ENCODE measurements around the gene CXCR6. TPM values are rescaled to one million over a fixed set of nuclear protein-coding genes. Genes with fewer than 3 reads are reported as not detected.
"Not testable (repeated sequence)": the region's sequence is repeated elsewhere in the genome, so short reads cannot be mapped to it uniquely, and the experiment has no call there.

The CXCR6 gene
- total and polyA plus RNA-seq, 2 of the 8 experiments (the other 6 are each of a cell fraction or from before 2014, with no cell fraction given), result not detected

DNA sequence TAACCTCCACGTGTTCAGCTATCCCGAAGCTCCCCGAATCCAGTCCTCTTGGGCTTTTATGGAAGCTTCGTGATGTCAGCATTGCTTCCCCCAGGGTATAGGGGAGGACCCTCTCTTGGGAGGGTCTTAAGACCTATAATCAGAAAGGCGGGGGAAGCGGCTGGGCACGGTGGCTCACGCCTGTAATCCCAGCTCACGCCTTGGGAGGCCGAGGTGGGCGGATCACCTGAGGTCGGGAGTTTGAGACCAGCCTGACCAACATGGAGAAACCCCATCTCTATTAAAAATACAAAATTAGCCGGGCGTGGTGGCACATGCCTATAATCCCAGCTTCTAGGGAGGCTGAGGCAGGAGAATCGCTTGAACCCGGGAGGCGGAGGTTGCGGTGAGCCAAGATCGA is 54.2 kb downstream of the CXCR6 start:
- H3K79me1 ChIP-seq (ENCODE audit: low read depth, low read length); H3K4me2 ChIP-seq (ENCODE audit: insufficient read depth in 1 of 2, low read depth in 2 of 2, low read length in 2 of 2); H3K9me3 ChIP-seq (ENCODE audit: insufficient read depth in 2 of 2, low read depth in 1 of 2, low read length in 1 of 2); H3K18ac ChIP-seq (ENCODE audit: extremely low read depth, low read length); H3K14ac ChIP-seq (ENCODE audit: insufficient read length); H2AK5ac ChIP-seq (ENCODE audit: low read depth, low read length); H2BK5ac ChIP-seq (ENCODE audit: low read depth, low read length); H2BK15ac ChIP-seq (ENCODE audit: low read length); H3K23ac ChIP-seq (ENCODE audit: insufficient read length); H3K56ac ChIP-seq (replicated peaks; ENCODE audit: insufficient read length, low read depth, low read length); H3K27ac ChIP-seq (ENCODE audit: low read depth, low read length); FAIRE-seq; H2BK120ac ChIP-seq (replicated peaks; ENCODE audit: low read depth, low read length); H2BK12ac ChIP-seq (ENCODE audit: low read depth, low read length); H3K4me3 ChIP-seq (ENCODE audit: extremely low read depth in 1 of 4, insufficient read depth in 2 of 4, low read depth in 3 of 4, low read length in 4 of 4); H3K27me3 ChIP-seq (replicated peaks in 1 of 4; ENCODE audit: control insufficient read depth in 3 of 4, extremely low read depth in 1 of 4, insufficient read depth in 3 of 4, low read length in 3 of 4); H4K91ac ChIP-seq (replicated peaks; ENCODE audit: insufficient read length, low read length); H4K5ac ChIP-seq (ENCODE audit: insufficient read length, low read depth, low read length); H2AFZ ChIP-seq (ENCODE audit: low read length); DNase-seq (ENCODE audit: low read depth in 1 of 2, low spot score in 2 of 2); POLR2A ChIA-PET (ENCODE audit: partially characterized antibody); H4K20me1 ChIP-seq (replicated peaks in 1 of 2; ENCODE audit: control insufficient read depth in 1 of 2, insufficient read depth in 2 of 2, low read length in 2 of 2); H3K36me3 ChIP-seq (ENCODE audit: control insufficient read depth in 2 of 4, insufficient read depth in 4 of 4, low read length in 3 of 4); H3K9ac ChIP-seq (replicated peaks in 1 of 4; ENCODE audit: extremely low read depth in 1 of 4, low read depth in 3 of 4, low read length in 3 of 4); H3K4ac ChIP-seq (replicated peaks; ENCODE audit: insufficient read length, low read depth, low read length); H4K8ac ChIP-seq (ENCODE audit: extremely low read depth, insufficient read depth, low read length); H3K23me2 ChIP-seq (ENCODE audit: low read depth, low read length); H2BK20ac ChIP-seq (ENCODE audit: low read length): not testable (repeated sequence)
- 91% methylated on average over 18 of the region's 19 CpGs; no CpG with 5 or more reads in 1 of the 2 experiments for WGBS, 2 experiments (ENCODE audit: extremely low coverage in 1 of 2, insufficient coverage in 1 of 2, insufficient read length in 1 of 2, insufficient replicate concordance in 2 of 2, low coverage in 1 of 2, low lambda C conversion rate in 2 of 2, missing lambda C conversion rate in 1 of 2)
- CTCF ChIA-PET (ENCODE audit: partially characterized antibody), result interaction anchor here (1.8 kb wide), 1 partner anchor 81 kb away, joined by 4 read pairs; no protein-coding TSS in a partner anchor
- H3K4me1 ChIP-seq (replicated peaks in 1 of 4; ENCODE audit: control insufficient read depth in 3 of 4, insufficient read depth in 4 of 4, low read length in 3 of 4), result peaks cover 3 to 11% (median 10%) of the 10 kb centered on the region in 4 experiments
- peaks cover 0 to 20% of the 10 kb centered on the region in 2 experiments; a peak in 2 of 4 replicates for H3K79me2 ChIP-seq (ENCODE audit: control insufficient read depth in 1 of 2, insufficient read depth in 2 of 2, low read length in 2 of 2)
